ENCODE measurements around the gene SHBG. TPM values are rescaled to one million over a fixed set of nuclear protein-coding genes. Genes with fewer than 3 reads are reported as not detected.

Gene SHBG, protein sequence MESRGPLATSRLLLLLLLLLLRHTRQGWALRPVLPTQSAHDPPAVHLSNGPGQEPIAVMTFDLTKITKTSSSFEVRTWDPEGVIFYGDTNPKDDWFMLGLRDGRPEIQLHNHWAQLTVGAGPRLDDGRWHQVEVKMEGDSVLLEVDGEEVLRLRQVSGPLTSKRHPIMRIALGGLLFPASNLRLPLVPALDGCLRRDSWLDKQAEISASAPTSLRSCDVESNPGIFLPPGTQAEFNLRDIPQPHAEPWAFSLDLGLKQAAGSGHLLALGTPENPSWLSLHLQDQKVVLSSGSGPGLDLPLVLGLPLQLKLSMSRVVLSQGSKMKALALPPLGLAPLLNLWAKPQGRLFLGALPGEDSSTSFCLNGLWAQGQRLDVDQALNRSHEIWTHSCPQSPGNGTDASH
- not detected in 2 replicates for total RNA-seq (2013; cell fraction: nucleolus; rRNA removed)
- not detected in 2 replicates for total RNA-seq (2014; rRNA removed)
- not detected in 2 replicates for total RNA-seq (2014; rRNA removed; fragmentation: Illumina TruSeq; extraction: Trizol)
- not detected in 2 replicates for total RNA-seq (2021)
- polyA plus RNA-seq (2011; ENCODE audit: low read depth): not detected
- not detected in 2 replicates for polyA plus RNA-seq (2011; rRNA removed)
- 0.08 TPM in 1 of 2 replicates, not detected in the other for polyA plus RNA-seq (2011; cell fraction: cytosol; rRNA removed)
- 0.13 TPM in 1 of 2 replicates, not detected in the other for polyA plus RNA-seq (2011; cell fraction: nucleus; rRNA removed)
- polyA plus RNA-seq (2012): 0.55 TPM in 1 of 2 replicates, not detected in the other
- polyA plus RNA-seq (2014; fragmentation: Illumina TruSeq; extraction: Trizol): not detected in 2 replicates
- polyA plus RNA-seq (2014; fragmentation: Nextera tagmentation; extraction: Ambion mirVana): not detected
- polyA plus RNA-seq (2014; rRNA removed): 0.25 TPM in 1 of 2 replicates, not detected in the other
- not detected for polyA plus RNA-seq (2016; fragmentation: Nextera tagmentation; extraction: Ambion mirVana)
- not detected in 2 replicates for polyA minus RNA-seq (2011; rRNA and poly(A)+ RNA removed)
- polyA minus RNA-seq (2011; cell fraction: cytosol; rRNA and poly(A)+ RNA removed): not detected in 2 replicates
- not detected in 2 replicates for polyA minus RNA-seq (2011; cell fraction: nucleus; rRNA and poly(A)+ RNA removed)
- Bru-seq, nascent RNA: percentile 13 among the genes with signal in this experiment
- percentile 11 among the genes with signal in this experiment for BruChase-seq, experiment 1, labeled RNA remaining after a 6-hour chase
- BruChase-seq, experiment 2, labeled RNA remaining after a 2-hour chase: not detected
- long read RNA-seq, experiment 1: 0 reads
- long read RNA-seq, experiment 2: 0 reads

DNA sequence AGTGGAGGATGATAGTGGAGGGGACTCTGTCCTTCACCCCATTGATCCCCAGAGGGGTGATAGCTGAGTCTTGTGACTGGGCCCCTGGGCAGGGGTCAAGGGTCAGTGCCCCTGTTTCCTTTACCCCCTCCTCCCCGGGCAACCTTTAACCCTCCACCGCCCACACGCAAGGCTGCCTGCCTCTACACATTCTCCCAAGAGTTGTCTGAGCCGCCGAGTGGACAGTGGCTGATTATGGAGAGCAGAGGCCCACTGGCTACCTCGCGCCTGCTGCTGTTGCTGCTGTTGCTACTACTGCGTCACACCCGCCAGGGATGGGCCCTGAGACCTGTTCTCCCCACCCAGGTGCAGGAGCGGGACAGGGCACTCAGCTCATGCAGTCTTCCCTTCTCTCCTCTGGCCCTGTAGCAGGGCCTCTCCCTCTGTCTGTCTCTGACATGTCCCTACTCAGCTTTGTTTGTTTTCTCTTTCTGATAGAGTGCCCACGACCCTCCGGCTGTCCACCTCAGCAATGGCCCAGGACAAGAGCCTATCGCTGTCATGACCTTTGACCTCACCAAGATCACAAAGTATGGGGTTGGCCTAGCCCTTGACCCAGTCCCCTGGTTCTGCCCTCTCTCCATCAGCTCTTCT, at the start of gene SHBG:
TSS of gene SHBG (plus strand) at position 197 of the 633 bp plus-strand sequence. CDS start at position 235, 38 bp downstream.
- ChIA-PET CTCF (interaction anchor here (8.2 kb wide), 1 partner anchor 58 kb away, joined by 128 read pairs; the partner anchor contains the start of genes TP53 and WRAP53), RAD21 (ENCODE audit: unreplicated experiment) (interaction anchor here (1.0 kb wide), 1 partner anchor 57 kb away, joined by 4 read pairs; the partner anchor contains the start of gene TP53), POLR2A (interaction anchor here (0.6 to 1.4 kb wide), 3 partner anchors 29 to 271 kb away, joined by 3 to 8 read pairs (median 4); partner anchors contain the start of genes TP53 and WRAP53), SMC1A (ENCODE audit: uncharacterized antibody, unreplicated experiment) (interaction anchor here (0.8 to 1.6 kb wide), 4 partner anchors 38 to 60 kb away, joined by 3 to 6 read pairs (median 3); partner anchors contain the start of genes MPDU1, TP53 and WRAP53)
- no peaks in the 10 kb centered on the region for H3K9me3 ChIP-seq (replicated peaks; ENCODE audit: control insufficient read depth, insufficient read depth, low read length)
- no TSS peak for BruUV-seq (replicated peaks)
- no peak within 1 kb of the TSS for H2AFZ ChIP-seq (ENCODE audit: control insufficient read depth, low read depth, low read length)
- in situ Hi-C loops (cut with MboI): no loop called here
- no peak for FAIRE-seq
- intact Hi-C loops (cut with micrococcal nuclease; ENCODE audit: unreplicated experiment): loop anchor here (5.0 kb wide), 1 partner anchor 47 kb away; no protein-coding TSS in a partner anchor
- WGBS (ENCODE audit: insufficient coverage, insufficient replicate concordance, low lambda C conversion rate, missing lambda C conversion rate): 64% methylated on average over 13 of the region's 13 CpGs
- no peak for ATAC-seq
- no peak within 1 kb of the TSS for H3K9ac ChIP-seq (ENCODE audit: control insufficient read depth, insufficient read depth, low read length)
- H3K36me3 ChIP-seq (ENCODE audit: control insufficient read depth in 2 of 2, insufficient read depth in 2 of 2, low read length in 1 of 2): no peaks in the 10 kb centered on the region
- peaks cover 2% of the 10 kb centered on the region for H3K79me2 ChIP-seq (ENCODE audit: control insufficient read depth, insufficient read depth, low read length)
- H4K20me1 ChIP-seq (ENCODE audit: control insufficient read depth, insufficient read depth): no peaks in the 10 kb centered on the region
- H3K4me1 ChIP-seq (ENCODE audit: control insufficient read depth, insufficient read depth, low read length): peaks cover 3% of the 10 kb centered on the region
- H3K4me3 ChIP-seq: no peak within 1 kb of the TSS
- TF ChIP-seq, protein P1, sequence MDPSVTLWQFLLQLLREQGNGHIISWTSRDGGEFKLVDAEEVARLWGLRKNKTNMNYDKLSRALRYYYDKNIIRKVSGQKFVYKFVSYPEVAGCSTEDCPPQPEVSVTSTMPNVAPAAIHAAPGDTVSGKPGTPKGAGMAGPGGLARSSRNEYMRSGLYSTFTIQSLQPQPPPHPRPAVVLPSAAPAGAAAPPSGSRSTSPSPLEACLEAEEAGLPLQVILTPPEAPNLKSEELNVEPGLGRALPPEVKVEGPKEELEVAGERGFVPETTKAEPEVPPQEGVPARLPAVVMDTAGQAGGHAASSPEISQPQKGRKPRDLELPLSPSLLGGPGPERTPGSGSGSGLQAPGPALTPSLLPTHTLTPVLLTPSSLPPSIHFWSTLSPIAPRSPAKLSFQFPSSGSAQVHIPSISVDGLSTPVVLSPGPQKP (IDR thresholded peaks at IDR 0.05; ENCODE audit: low read depth, low read length): no peak
- TF ChIP-seq NFYB (IDR thresholded peaks at IDR 0.05; ENCODE audit: insufficient read depth, low read depth, low read length) (no peak), NBN (IDR thresholded peaks at IDR 0.05) (no peak), FOS (IDR thresholded peaks at IDR 0.05; ENCODE audit: borderline replicate concordance, extremely low read depth, insufficient read length) (no peak)
- no peaks in the 10 kb centered on the region for H3K27me3 ChIP-seq (replicated peaks in 1 of 2; ENCODE audit: control insufficient read depth in 2 of 2, insufficient read depth in 2 of 2, low read length in 1 of 2)
- H3K27ac ChIP-seq (ENCODE audit: control insufficient read depth, insufficient read depth): no peak within 1 kb of the TSS
- no peak within 1 kb of the TSS for H3K4me2 ChIP-seq (ENCODE audit: control insufficient read depth, insufficient read depth)
- DNase-seq (ENCODE audit: low read depth, low spot score): no peak
